Measurements from ENCODE around the gene REEP1. TPM values are rescaled to one million over a fixed set of nuclear protein-coding genes. Genes with fewer than 3 reads are reported as not detected.

REEP1 gene
- total and polyA plus RNA-seq, 10 donors = 0.57 to 7.6 (median 3.4) TPM

- no peak for TF ChIP-seq POLR2AphosphoS5 (IDR thresholded peaks at IDR 0.05)
- no peak for TF ChIP-seq POLR2A (IDR thresholded peaks at IDR 0.05)
- no peak overlapping the region for H3K27ac ChIP-seq
- DNase-seq = no peak
- no peak overlapping the region for H3K4me3 ChIP-seq
- no peaks in the 10 kb centered on the region for H3K4me1 ChIP-seq
- 82 to 92% (median 85%) methylated on average over 3 of the region's 3 CpGs for WGBS, 5 donors
- no peaks in the 10 kb centered on the region for H3K27me3 ChIP-seq (replicated peaks in 1 of 7)
- no peaks in the 10 kb centered on the region for H3K36me3 ChIP-seq
- intact Hi-C loops (cut with DNase I; ENCODE audit: low total_unique reads) = no loop called here
- peaks cover 5 to 32% (median 29%) of the 10 kb centered on the region in 8 donors for H3K9me3 ChIP-seq
Measured at GRCh38 chr2:86274918-86275275, 62.5 kb downstream of the REEP1 start.

- Histone ChIP-seq H3K27ac (no peak overlapping the region), H3K36me3 (no peaks in the 10 kb centered on the region), H3K4me3 (no peak overlapping the region), H3K4me1 (no peaks in the 10 kb centered on the region), H3K9me3 (peaks cover 5 to 37% (median 34%) of the 10 kb centered on the region in 8 donors), H3K27me3 (replicated peaks in 1 of 7) (no peaks in the 10 kb centered on the region)
- intact Hi-C loops (cut with DNase I; ENCODE audit: low total_unique reads) = no loop called here
- no peak for DNase-seq
- 61 to 77% (median 74%) methylated on average over 5 of the region's 5 CpGs for WGBS, 5 donors
- TF ChIP-seq CTCF (IDR thresholded peaks at IDR 0.05 in 8 of 11, conservative IDR thresholded peaks at IDR 0.05 in 3 of 11) = no peak
- no peak for TF ChIP-seq POLR2A (IDR thresholded peaks at IDR 0.05)
- TF ChIP-seq POLR2AphosphoS5 (IDR thresholded peaks at IDR 0.05) = no peak
Measured at GRCh38 chr2:86274265-86274917, 63.0 kb downstream of the REEP1 start.

GRCh38 chr2:86272111-86272510, 65.3 kb downstream of the REEP1 start:
- no peak for DNase-seq
- peaks cover 5 to 41% (median 38%) of the 10 kb centered on the region in 8 donors for H3K9me3 ChIP-seq
- no peak overlapping the region for H3K4me3 ChIP-seq
- no peaks in the 10 kb centered on the region for H3K27me3 ChIP-seq (replicated peaks in 1 of 7)
- 70 to 92% (median 88%) methylated on average over 2 of the region's 2 CpGs for WGBS, 5 donors
- H3K4me1 ChIP-seq = no peaks in the 10 kb centered on the region
- H3K36me3 ChIP-seq = no peaks in the 10 kb centered on the region
- TF ChIP-seq CTCF (IDR thresholded peaks at IDR 0.05 in 8 of 11, conservative IDR thresholded peaks at IDR 0.05 in 3 of 11) = no peak
- no peak for TF ChIP-seq POLR2AphosphoS5 (IDR thresholded peaks at IDR 0.05)
- TF ChIP-seq POLR2A (IDR thresholded peaks at IDR 0.05) = no peak
- no peak overlapping the region for H3K27ac ChIP-seq
- intact Hi-C loops (cut with DNase I; ENCODE audit: low total_unique reads) = no loop called here

GRCh38 chr2:86271248-86271647, 66.2 kb downstream of the REEP1 start:
- no peak for DNase-seq
- Histone ChIP-seq H3K4me3 (no peak overlapping the region), H3K36me3 (no peaks in the 10 kb centered on the region), H3K27ac (no peak overlapping the region), H3K4me1 (no peaks in the 10 kb centered on the region), H3K9me3 (peaks cover 5 to 41% (median 38%) of the 10 kb centered on the region in 8 donors), H3K27me3 (replicated peaks in 1 of 7) (no peaks in the 10 kb centered on the region)
- intact Hi-C loops (cut with DNase I; ENCODE audit: low total_unique reads) = no loop called here
- no peak for TF ChIP-seq CTCF (IDR thresholded peaks at IDR 0.05 in 8 of 11, conservative IDR thresholded peaks at IDR 0.05 in 3 of 11)
- TF ChIP-seq POLR2AphosphoS5 (IDR thresholded peaks at IDR 0.05) = no peak
- TF ChIP-seq POLR2A (IDR thresholded peaks at IDR 0.05) = no peak
